Endodermal cell (in vitro differentiated cells): ENCODE measurements around the gene NFIA. TPM values are rescaled to one million over a fixed set of nuclear protein-coding genes. Genes with fewer than 3 reads are reported as not detected.
A peak's percentile ranks its signal among the peaks of the same experiment; 100 is the strongest.

Source experiments
- DNase-seq: peaks from one replicate; pipeline ENCODE4 v3.0.0-alpha.2; 2017
- H3K27ac ChIP-seq: 2 replicates; pipeline ENCODE4 v1.5.1; 2013; ENCODE audit warnings: mild to moderate bottlenecking, low read depth, low read length, moderate library complexity
- H3K27me3 ChIP-seq: 2 replicates; pipeline ENCODE4 v1.6.1; 2013; ENCODE audit warnings: mild to moderate bottlenecking, low read length, moderate library complexity; ENCODE audit not compliant: insufficient read depth, control insufficient read depth, poor library complexity, severe bottlenecking
- H3K36me3 ChIP-seq: 2 replicates; pipeline ENCODE4 v1.7.0; 2013; ENCODE audit warnings: mild to moderate bottlenecking, low read length, moderate library complexity; ENCODE audit not compliant: control insufficient read depth, insufficient read depth
- H3K4me1 ChIP-seq: one replicate; pipeline ENCODE4 v1.7.0; 2013; ENCODE audit warnings: low read length; ENCODE audit not compliant: control insufficient read depth, insufficient read depth
- H3K4me3 ChIP-seq: 2 replicates; pipeline ENCODE4 v1.5.1; 2013; ENCODE audit warnings: mild to moderate bottlenecking, low read length, moderate library complexity
- H3K9ac ChIP-seq: 2 replicates; pipeline ENCODE4 v1.6.1; 2013; ENCODE audit warnings: mild to moderate bottlenecking, low read length, moderate library complexity; ENCODE audit not compliant: poor library complexity, severe bottlenecking; ENCODE audit errors: extremely low read depth
- H3K9me3 ChIP-seq: 2 replicates; pipeline ENCODE4 v1.6.1; 2013; ENCODE audit warnings: mild to moderate bottlenecking, low read length, moderate library complexity; ENCODE audit not compliant: control insufficient read depth
- H3K27ac Mint-ChIP-seq: 2 replicates; pipeline ENCODE4 v1.8.0; 2020; ENCODE audit warnings: mixed read lengths
- H3K27me3 Mint-ChIP-seq: 2 replicates; pipeline ENCODE4 v1.8.0; 2021; ENCODE audit warnings: mild to moderate bottlenecking, mixed read lengths; ENCODE audit not compliant: insufficient read depth
- H3K36me3 Mint-ChIP-seq: 2 replicates; pipeline ENCODE4 v1.8.0; 2020; ENCODE audit warnings: low read depth, mixed read lengths
- H3K4me1 Mint-ChIP-seq: 2 replicates; pipeline ENCODE4 v1.8.0; 2020; ENCODE audit warnings: mixed read lengths
- H3K4me3 Mint-ChIP-seq: 2 replicates; pipeline ENCODE4 v1.8.0; 2020; ENCODE audit warnings: mild to moderate bottlenecking, moderate library complexity, mixed read lengths
- H3K9me3 Mint-ChIP-seq: 2 replicates; pipeline ENCODE4 v1.8.0; 2020; ENCODE audit warnings: mild to moderate bottlenecking, mixed read lengths
- WGBS, 2 experiments: methylation state at CpG; one replicate each; pipeline versions ENCODE4 v1.1.5 to v1.1.7; 2013; ENCODE audit warnings: missing lambda C conversion rate in 2 of 2, mixed read lengths in 1 of 2; ENCODE audit not compliant: insufficient coverage in 1 of 2, insufficient read length in 1 of 2; 5-methylcytosine and 5-hydroxymethylcytosine counted together
- total RNA-seq, 2 donors: library from RNA; stranded (reverse); fragmentation: NEBNext Ultra II Directional in 1 of 2; extraction: Animal tissue kit (Norgen Biotek cat#: 25700) in 1 of 2; gene quantifications; 2 replicates in 1 of 2; 3 replicates in 1 of 2; pipeline ENCODE4 v1.2.1, GENCODE V29; 2021
- TF ChIP-seq, protein P1 (sequence below): fragments of 200-600 bp; sonication (generic); conservative IDR thresholded peaks from 2 replicates; pipeline ENCODE4 v1.5.0; 2021; ENCODE audit warnings: antibody characterized with exemption, mild to moderate bottlenecking

Gene NFIA
- total RNA-seq, 2 donors from 2014 or later: 2.3 to 3.8 TPM

DNA sequence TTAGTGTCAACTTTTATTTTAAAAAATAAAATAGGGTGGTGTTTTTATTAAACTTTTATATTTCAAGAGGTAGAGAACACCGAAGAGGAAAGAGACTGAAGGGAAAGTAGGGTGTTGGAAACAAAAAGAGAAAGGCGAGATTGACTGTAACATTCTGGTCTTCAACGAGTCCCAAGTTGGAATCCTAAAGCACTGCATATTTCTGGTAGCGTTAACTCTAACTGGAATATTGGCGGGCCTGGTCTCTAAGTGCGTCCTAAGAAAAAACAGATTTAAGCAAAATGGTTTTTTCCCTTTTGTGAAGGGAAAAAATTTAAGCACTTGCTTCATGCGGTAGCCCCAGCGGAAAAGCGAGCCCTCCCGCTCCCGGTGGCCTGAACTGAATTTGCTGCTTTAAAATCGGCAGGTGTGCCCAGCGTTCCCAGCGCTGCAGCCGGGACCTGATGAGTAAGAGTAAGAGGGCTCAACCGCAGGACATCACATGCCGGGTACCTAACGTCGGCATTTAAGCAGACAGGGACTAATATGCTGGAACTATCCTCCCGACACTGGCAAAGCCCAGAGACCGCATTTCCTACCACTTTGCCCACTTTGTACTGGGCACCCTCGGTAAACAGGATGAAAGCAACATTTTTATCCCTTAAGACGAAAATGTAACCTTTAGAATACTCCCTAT, 30.5 kb upstream of the NFIA start:
- TF ChIP-seq, protein P1, sequence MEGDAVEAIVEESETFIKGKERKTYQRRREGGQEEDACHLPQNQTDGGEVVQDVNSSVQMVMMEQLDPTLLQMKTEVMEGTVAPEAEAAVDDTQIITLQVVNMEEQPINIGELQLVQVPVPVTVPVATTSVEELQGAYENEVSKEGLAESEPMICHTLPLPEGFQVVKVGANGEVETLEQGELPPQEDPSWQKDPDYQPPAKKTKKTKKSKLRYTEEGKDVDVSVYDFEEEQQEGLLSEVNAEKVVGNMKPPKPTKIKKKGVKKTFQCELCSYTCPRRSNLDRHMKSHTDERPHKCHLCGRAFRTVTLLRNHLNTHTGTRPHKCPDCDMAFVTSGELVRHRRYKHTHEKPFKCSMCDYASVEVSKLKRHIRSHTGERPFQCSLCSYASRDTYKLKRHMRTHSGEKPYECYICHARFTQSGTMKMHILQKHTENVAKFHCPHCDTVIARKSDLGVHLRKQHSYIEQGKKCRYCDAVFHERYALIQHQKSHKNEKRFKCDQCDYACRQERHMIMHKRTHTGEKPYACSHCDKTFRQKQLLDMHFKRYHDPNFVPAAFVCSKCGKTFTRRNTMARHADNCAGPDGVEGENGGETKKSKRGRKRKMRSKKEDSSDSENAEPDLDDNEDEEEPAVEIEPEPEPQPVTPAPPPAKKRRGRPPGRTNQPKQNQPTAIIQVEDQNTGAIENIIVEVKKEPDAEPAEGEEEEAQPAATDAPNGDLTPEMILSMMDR: no peak
- peak overlapping the region; percentile 35 for H3K4me3 Mint-ChIP-seq
- Histone ChIP-seq H3K27me3 (peaks cover 65% of the 10 kb centered on the region), H3K4me1 (peaks cover 3% of the 10 kb centered on the region), H3K9ac (no peak overlapping the region), H3K4me3 (no peak overlapping the region), H3K27ac (no peak overlapping the region), H3K9me3 (no peaks in the 10 kb centered on the region), H3K36me3 (no peaks in the 10 kb centered on the region)
- no peak overlapping the region for H3K27ac Mint-ChIP-seq
- no peaks in the 10 kb centered on the region for H3K9me3 Mint-ChIP-seq
- H3K4me1 Mint-ChIP-seq: peaks cover 32% of the 10 kb centered on the region
- H3K27me3 Mint-ChIP-seq: peaks cover 67% of the 10 kb centered on the region
- WGBS, 2 experiments: 3 to 4% methylated on average over 14 to 23 of the region's 23 CpGs
- H3K36me3 Mint-ChIP-seq: no peaks in the 10 kb centered on the region
- DNase-seq: peak; percentile 84

DNA sequence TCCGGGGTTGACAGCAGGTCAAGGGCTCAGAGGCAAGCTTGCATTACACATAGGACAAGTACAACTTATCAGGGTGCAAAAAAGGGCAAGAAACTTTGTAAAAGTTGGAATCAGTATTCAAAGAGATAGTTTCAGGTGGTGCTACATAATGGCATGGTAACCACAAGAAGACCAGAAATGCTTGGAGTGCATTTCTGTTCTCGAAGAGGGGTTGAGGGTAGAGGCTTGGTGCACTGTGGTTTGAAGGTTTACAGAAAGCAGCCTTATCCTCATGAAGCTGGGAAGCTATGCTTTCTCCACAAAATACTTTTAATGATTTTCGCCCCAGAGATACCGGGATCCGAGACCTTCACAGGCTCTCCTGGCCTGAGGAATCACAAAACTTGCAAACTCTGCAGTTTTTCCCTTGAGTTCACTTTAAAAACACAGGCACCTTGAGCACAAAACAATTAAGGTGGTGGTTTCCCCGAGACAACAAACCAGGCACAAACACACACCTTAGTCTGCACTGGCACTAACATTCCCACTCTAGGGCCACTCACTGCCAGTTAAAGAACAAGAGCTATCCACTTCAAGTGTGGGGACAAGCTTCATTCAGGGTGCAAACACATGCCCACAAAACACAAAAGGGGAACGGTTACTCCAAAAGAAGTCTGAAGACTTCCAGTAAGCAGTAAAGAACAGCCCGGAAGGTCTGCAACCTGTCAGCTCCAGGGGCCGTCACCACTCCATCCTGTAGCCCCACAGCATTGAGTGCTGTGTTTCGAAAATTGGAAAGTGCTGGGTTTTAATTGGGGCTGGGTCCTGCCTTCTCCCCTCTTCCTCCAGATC, 29.8 kb upstream of the NFIA start:
- Histone ChIP-seq H3K27ac (no peak overlapping the region), H3K9me3 (no peaks in the 10 kb centered on the region), H3K9ac (no peak overlapping the region), H3K4me1 (peaks cover 4% of the 10 kb centered on the region), H3K4me3 (no peak overlapping the region), H3K36me3 (no peaks in the 10 kb centered on the region), H3K27me3 (peaks cover 72% of the 10 kb centered on the region)
- no peak overlapping the region for H3K27ac Mint-ChIP-seq
- H3K27me3 Mint-ChIP-seq: peaks cover 69% of the 10 kb centered on the region
- peak overlapping the region; percentile 52 for H3K4me3 Mint-ChIP-seq
- TF ChIP-seq, protein P1: no peak
- H3K36me3 Mint-ChIP-seq: no peaks in the 10 kb centered on the region
- peaks cover 32% of the 10 kb centered on the region for H3K4me1 Mint-ChIP-seq
- H3K9me3 Mint-ChIP-seq: no peaks in the 10 kb centered on the region
- peak; percentile 68 for DNase-seq
- WGBS, 2 experiments: 15 to 16% methylated on average over 5 to 10 of the region's 10 CpGs

DNA sequence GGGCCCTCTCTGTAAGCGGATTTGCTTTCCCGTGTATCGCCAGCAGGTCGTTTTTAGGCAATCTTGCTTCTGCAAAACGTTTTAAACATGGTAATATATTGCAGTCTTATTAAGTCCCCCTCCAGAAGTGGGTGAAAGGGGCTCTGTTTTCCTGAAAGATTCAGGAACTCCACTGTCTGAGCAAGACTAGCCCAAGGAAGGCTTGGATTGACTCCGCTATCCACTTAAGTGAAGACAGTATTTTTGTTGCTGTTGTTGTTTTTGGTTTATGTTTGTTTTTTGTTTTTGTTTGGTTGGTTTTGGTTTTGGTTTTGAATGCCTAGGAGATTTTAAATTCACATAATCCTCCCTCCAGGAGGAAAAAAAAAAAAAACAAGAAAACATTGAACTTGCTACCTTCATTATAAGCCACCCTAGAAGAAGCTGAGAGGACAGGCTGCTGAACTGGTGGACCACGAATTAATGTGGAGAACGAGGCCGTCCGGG, 29.1 kb upstream of the NFIA start:
- 0 to 6% methylated on average over 5 to 10 of the region's 10 CpGs for WGBS, 2 experiments
- H3K27ac Mint-ChIP-seq: no peak overlapping the region
- no peaks in the 10 kb centered on the region for H3K36me3 ChIP-seq
- H3K27me3 ChIP-seq: peaks cover 74% of the 10 kb centered on the region
- no peaks in the 10 kb centered on the region for H3K9me3 ChIP-seq
- H3K4me1 ChIP-seq: peaks cover 4% of the 10 kb centered on the region
- no peak for DNase-seq
- H3K9ac ChIP-seq: no peak overlapping the region
- TF ChIP-seq, protein P1: peak; percentile 21
- H3K27me3 Mint-ChIP-seq: peaks cover 72% of the 10 kb centered on the region
- H3K36me3 Mint-ChIP-seq: no peaks in the 10 kb centered on the region
- peaks cover 37% of the 10 kb centered on the region for H3K4me1 Mint-ChIP-seq
- H3K4me3 ChIP-seq: peak overlapping the region; percentile 69
- H3K27ac ChIP-seq: no peak overlapping the region
- no peaks in the 10 kb centered on the region for H3K9me3 Mint-ChIP-seq
- H3K4me3 Mint-ChIP-seq: peak overlapping the region; percentile 52
